Measurements from ENCODE around the gene NSUN6. TPM values are rescaled to one million over a fixed set of nuclear protein-coding genes. Genes with fewer than 3 reads are reported as not detected.

NSUN6 gene
- polyA plus RNA-seq, 1 donor (not counting 4 experiments of a cell fraction or from before 2014, with no cell fraction given) = 9.8 TPM

DNA sequence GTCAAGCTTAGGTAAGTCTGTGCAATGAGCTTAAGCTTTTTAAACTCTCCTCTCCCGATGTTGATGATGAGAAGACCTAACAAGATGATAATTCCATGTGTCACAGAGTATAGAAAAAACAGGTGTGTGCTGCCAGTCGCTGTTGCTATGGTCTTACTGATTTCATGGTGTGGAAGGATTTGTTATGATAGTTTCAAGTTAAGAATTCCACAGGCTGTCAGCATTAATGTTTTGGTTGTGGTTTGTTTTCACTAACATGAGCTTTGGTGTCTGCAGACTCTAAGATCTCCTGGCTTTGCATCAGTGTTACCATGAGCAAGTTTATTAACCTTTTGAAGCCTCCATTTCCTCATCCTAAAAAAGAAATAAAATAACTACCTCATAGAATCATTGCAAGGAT is 123.7 kb downstream of the NSUN6 start:
- Histone ChIP-seq H3K27ac (ENCODE audit: control insufficient read depth, insufficient read depth, low read length) (no peak overlapping the region), H3K9me1 (ENCODE audit: control insufficient read depth, extremely low read depth, insufficient read depth, low read length) (no peaks in the 10 kb centered on the region), H3K79me2 (ENCODE audit: control insufficient read depth, insufficient read depth, low read length) (no peaks in the 10 kb centered on the region), H3K9ac (ENCODE audit: control insufficient read depth, extremely low read depth, insufficient read depth, low read length) (no peak overlapping the region), H3K4me1 (ENCODE audit: control insufficient read depth, extremely low read depth, insufficient read depth, low read length) (no peaks in the 10 kb centered on the region), H3K27me3 (ENCODE audit: control insufficient read depth, extremely low read depth, insufficient read depth, low read length) (no peaks in the 10 kb centered on the region), H3K9me3 (ENCODE audit: control insufficient read depth, low read depth, low read length) (no peaks in the 10 kb centered on the region), H4K20me1 (ENCODE audit: control insufficient read depth, extremely low read depth, insufficient read depth, low read length) (no peaks in the 10 kb centered on the region), H2AFZ (ENCODE audit: control insufficient read depth, low read length) (no peak overlapping the region), H3K4me3 (ENCODE audit: control insufficient read depth in 2 of 3, extremely low read depth in 1 of 3, insufficient read depth in 2 of 3, low read depth in 1 of 3, low read length in 3 of 3) (no peak overlapping the region), H3K36me3 (ENCODE audit: control insufficient read depth in 2 of 2, extremely low read depth in 1 of 2, insufficient read depth in 2 of 2, low read length in 2 of 2) (no peaks in the 10 kb centered on the region), H3K4me2 (ENCODE audit: control insufficient read depth, extremely low read depth, insufficient read depth, low read depth, low read length) (no peak overlapping the region)
- FAIRE-seq (no peak), DNase-seq (ENCODE audit: low read depth, low spot score) (no peak)
- dilution Hi-C loops (cut with MboI; ENCODE audit: extremely low pct_ligation_motif_present, low sequenced_read_pairs) = no loop called here
- no peak for TF ChIP-seq EZH2 (IDR thresholded peaks at IDR 0.05; ENCODE audit: low read length)
- TF ChIP-seq, protein P1, sequence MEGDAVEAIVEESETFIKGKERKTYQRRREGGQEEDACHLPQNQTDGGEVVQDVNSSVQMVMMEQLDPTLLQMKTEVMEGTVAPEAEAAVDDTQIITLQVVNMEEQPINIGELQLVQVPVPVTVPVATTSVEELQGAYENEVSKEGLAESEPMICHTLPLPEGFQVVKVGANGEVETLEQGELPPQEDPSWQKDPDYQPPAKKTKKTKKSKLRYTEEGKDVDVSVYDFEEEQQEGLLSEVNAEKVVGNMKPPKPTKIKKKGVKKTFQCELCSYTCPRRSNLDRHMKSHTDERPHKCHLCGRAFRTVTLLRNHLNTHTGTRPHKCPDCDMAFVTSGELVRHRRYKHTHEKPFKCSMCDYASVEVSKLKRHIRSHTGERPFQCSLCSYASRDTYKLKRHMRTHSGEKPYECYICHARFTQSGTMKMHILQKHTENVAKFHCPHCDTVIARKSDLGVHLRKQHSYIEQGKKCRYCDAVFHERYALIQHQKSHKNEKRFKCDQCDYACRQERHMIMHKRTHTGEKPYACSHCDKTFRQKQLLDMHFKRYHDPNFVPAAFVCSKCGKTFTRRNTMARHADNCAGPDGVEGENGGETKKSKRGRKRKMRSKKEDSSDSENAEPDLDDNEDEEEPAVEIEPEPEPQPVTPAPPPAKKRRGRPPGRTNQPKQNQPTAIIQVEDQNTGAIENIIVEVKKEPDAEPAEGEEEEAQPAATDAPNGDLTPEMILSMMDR (optimal IDR thresholded peaks at IDR 0.05 in 1 of 3, IDR thresholded peaks at IDR 0.05 in 1 of 3, conservative IDR thresholded peaks at IDR 0.05 in 1 of 3; ENCODE audit: extremely low read depth in 1 of 3, insufficient read depth in 2 of 3, low read length in 3 of 3) = no peak

DNA sequence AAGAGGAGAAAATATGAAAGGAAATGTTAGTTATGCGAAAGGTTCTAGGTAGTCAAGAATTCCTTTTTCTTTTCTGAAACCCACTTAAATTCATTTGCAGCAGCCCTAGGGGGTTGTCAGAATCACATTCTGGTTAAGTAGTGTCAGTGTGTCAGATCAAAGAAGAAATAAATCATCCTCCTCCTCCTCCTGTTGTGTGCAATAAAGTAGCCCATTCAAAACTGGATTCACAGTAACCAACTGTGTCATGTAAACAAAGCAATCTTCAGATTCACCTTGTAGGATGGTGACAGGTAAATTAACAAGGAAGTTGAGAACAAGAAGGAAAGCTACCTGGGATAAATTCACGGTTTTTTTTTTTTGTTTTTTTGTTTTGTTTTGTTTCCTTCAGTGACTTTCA is 127.5 kb downstream of the NSUN6 start:
- Histone ChIP-seq H3K4me1 (ENCODE audit: control insufficient read depth, extremely low read depth, insufficient read depth, low read length) (no peaks in the 10 kb centered on the region), H4K20me1 (ENCODE audit: control insufficient read depth, extremely low read depth, insufficient read depth, low read length) (no peaks in the 10 kb centered on the region), H2AFZ (ENCODE audit: control insufficient read depth, low read length) (no peak overlapping the region), H3K36me3 (ENCODE audit: control insufficient read depth in 2 of 2, extremely low read depth in 1 of 2, insufficient read depth in 2 of 2, low read length in 2 of 2) (no peaks in the 10 kb centered on the region), H3K9ac (ENCODE audit: control insufficient read depth, extremely low read depth, insufficient read depth, low read length) (no peak overlapping the region), H3K9me1 (ENCODE audit: control insufficient read depth, extremely low read depth, insufficient read depth, low read length) (no peaks in the 10 kb centered on the region), H3K9me3 (ENCODE audit: control insufficient read depth, low read depth, low read length) (no peaks in the 10 kb centered on the region), H3K27ac (ENCODE audit: control insufficient read depth, insufficient read depth, low read length) (no peak overlapping the region), H3K4me2 (ENCODE audit: control insufficient read depth, extremely low read depth, insufficient read depth, low read depth, low read length) (no peak overlapping the region), H3K4me3 (ENCODE audit: control insufficient read depth in 2 of 3, extremely low read depth in 1 of 3, insufficient read depth in 2 of 3, low read depth in 1 of 3, low read length in 3 of 3) (no peak overlapping the region), H3K79me2 (ENCODE audit: control insufficient read depth, insufficient read depth, low read length) (no peaks in the 10 kb centered on the region), H3K27me3 (ENCODE audit: control insufficient read depth, extremely low read depth, insufficient read depth, low read length) (no peaks in the 10 kb centered on the region)
- FAIRE-seq (no peak), DNase-seq (ENCODE audit: low read depth, low spot score) (no peak)
- dilution Hi-C loops (cut with MboI; ENCODE audit: extremely low pct_ligation_motif_present, low sequenced_read_pairs) = no loop called here
- TF ChIP-seq, protein P1 (optimal IDR thresholded peaks at IDR 0.05 in 1 of 3, IDR thresholded peaks at IDR 0.05 in 1 of 3, conservative IDR thresholded peaks at IDR 0.05 in 1 of 3; ENCODE audit: extremely low read depth in 1 of 3, insufficient read depth in 2 of 3, low read length in 3 of 3) = no peak
- no peak for TF ChIP-seq EZH2 (IDR thresholded peaks at IDR 0.05; ENCODE audit: low read length)
